Right lobe of liver (tissue), 6 donors: Measurements from ENCODE around the gene SRMS. TPM values are rescaled to one million over a fixed set of nuclear protein-coding genes. Genes with fewer than 3 reads are reported as not detected.
A peak's percentile ranks its signal among the peaks of the same experiment; 100 is the strongest.

Experiments used
- ATAC-seq, 4 donors: fragments of 200-7000 bp; cut with Tn5 transposase; one replicate each; pipeline ENCODE4 v1.9.1; 2020; ENCODE audit warnings: mild to moderate bottlenecking in 4 of 4, moderate library complexity in 4 of 4
- DNase-seq, 3 donors: peaks; one replicate each; pipeline ENCODE4 v3.0.0-alpha.2; 2020
- H3K27ac ChIP-seq, 3 donors: fragments of 200-600 bp; one replicate each; pipeline ENCODE4 v1.8.0; 2022
- H3K27me3 ChIP-seq, 2 donors: fragments of 200-600 bp; one replicate each; pipeline ENCODE4 v1.8.0; 2022
- H3K36me3 ChIP-seq, 4 donors: fragments of 200-600 bp; sonication (generic) in 1 of 4; one replicate each; pipeline versions ENCODE4 v1.5.1 to v1.8.0; 2017 to 2022; ENCODE audit warnings: control low read depth in 1 of 4
- H3K4me1 ChIP-seq, 4 donors: fragments of 200-600 bp; sonication (generic) in 1 of 4; one replicate each; pipeline versions ENCODE4 v1.5.1 to v1.8.0; 2017 to 2022; ENCODE audit warnings: control low read depth in 1 of 4
- H3K4me3 ChIP-seq, 3 donors: fragments of 200-600 bp; one replicate each; pipeline ENCODE4 v1.8.0; 2022
- H3K9me3 ChIP-seq, 4 donors: fragments of 200-600 bp; sonication (generic) in 1 of 4; one replicate each; pipeline versions ENCODE4 v1.5.1 to v1.8.0; 2017 to 2022; ENCODE audit warnings: control low read depth in 1 of 4
- CTCF ChIP-seq, 4 donors: fragments of 200-600 bp in 3 of 4; fragments of 450-650 bp in 1 of 4; IDR thresholded peaks; one replicate each; pipeline versions ENCODE4 v1.5.1 to v1.8.0; 2016 to 2022; ENCODE audit warnings: antibody characterized with exemption in 4 of 4, mild to moderate bottlenecking in 2 of 4
- POLR2A ChIP-seq: fragments of 450-650 bp; IDR thresholded peaks from one replicate; pipeline ENCODE4 v1.6.1; 2017; ENCODE audit warnings: antibody characterized with exemption, mild to moderate bottlenecking
- WGBS: methylation state at CpG from one replicate; pipeline ENCODE4 v1.1.6; 2018; ENCODE audit warnings: low coverage, low lambda C conversion rate; ENCODE audit not compliant: insufficient coverage; ENCODE audit errors: missing lambda C conversion rate; 5-methylcytosine and 5-hydroxymethylcytosine counted together
- intact Hi-C, 2 donors: fragments of 100-400 bp; cut with DNase I; formaldehyde crosslinking; loops; one replicate each; pipeline versions ENCODE4 v1.11.2 to v1.14.1; 2022
- total RNA-seq, 6 experiments: library from RNA; depleted of rRNA in 2 of 6; stranded (reverse); fragments of >200 nt in 2 of 6; fragmentation: NEBNext Ultra II Directional in 3 of 6; extraction: Animal tissue kit (Norgen Biotek cat#: 25700) in 3 of 6; gene quantifications; one replicate each; pipeline versions ENCODE4 v1.1.0 to v1.2.4, GENCODE V29; 2016 to 2023
- donor health status: DM: no; HTN: yes; CAD: no.
- donor health status: DM: no; HTN: no; CAD: no.
- donor health status: DM: no; HTN: no; CAD: no.
- donor health status: DM: no; HTN: yes; CAD: no.
- donor health status: DM: no; HTN: yes; CAD: no.

SRMS gene
- total RNA-seq, 6 experiments from 2014 or later, result not detected

- no peak for TF ChIP-seq POLR2A
- TF ChIP-seq CTCF (IDR thresholded peaks at IDR 0.05), result no peak
- no peak overlapping the region for H3K4me3 ChIP-seq
- H3K27ac ChIP-seq, result no peak overlapping the region
- DNase-seq, result peak in 1 of 3 donors; percentile 15
- ATAC-seq, result no peak
- H3K4me1 ChIP-seq, result no peaks in the 10 kb centered on the region
- no peaks in the 10 kb centered on the region for H3K9me3 ChIP-seq
- H3K27me3 ChIP-seq, result no peaks in the 10 kb centered on the region
- intact Hi-C loops, result no loop called here
- WGBS, result 79% methylated on average over 4 of the region's 8 CpGs
- H3K36me3 ChIP-seq, result no peaks in the 10 kb centered on the region
Measured at GRCh38 chr20:63505281-63505680, 42.3 kb downstream of the SRMS start.

GRCh38 chr20:63504642-63505041 lies 42.9 kb downstream of the SRMS start:
- H3K4me1 ChIP-seq, result no peaks in the 10 kb centered on the region
- TF ChIP-seq POLR2A (no peak), CTCF (IDR thresholded peaks at IDR 0.05) (no peak)
- intact Hi-C loops, result no loop called here
- no peaks in the 10 kb centered on the region for H3K9me3 ChIP-seq
- 58% methylated on average over 6 of the region's 9 CpGs for WGBS
- no peak for ATAC-seq
- DNase-seq, result no peak
- H3K4me3 ChIP-seq, result no peak overlapping the region
- no peaks in the 10 kb centered on the region for H3K27me3 ChIP-seq
- no peak overlapping the region for H3K27ac ChIP-seq
- no peaks in the 10 kb centered on the region for H3K36me3 ChIP-seq

GRCh38 chr20:63503524-63503923 lies 44.0 kb downstream of the SRMS start:
- TF ChIP-seq POLR2A (no peak), CTCF (IDR thresholded peaks at IDR 0.05) (no peak)
- no peak overlapping the region for H3K27ac ChIP-seq
- no peak overlapping the region for H3K4me3 ChIP-seq
- H3K9me3 ChIP-seq, result no peaks in the 10 kb centered on the region
- H3K4me1 ChIP-seq, result no peaks in the 10 kb centered on the region
- 14% methylated on average over 2 of the region's 7 CpGs for WGBS
- peak in 1 of 3 donors; percentile 32 for DNase-seq
- no peaks in the 10 kb centered on the region for H3K36me3 ChIP-seq
- H3K27me3 ChIP-seq, result no peaks in the 10 kb centered on the region
- intact Hi-C loops, result no loop called here
- no peak for ATAC-seq

- no CpG with 5 or more reads among the region's 15 CpGs for WGBS
- TF ChIP-seq POLR2A, result no peak
- no peak for TF ChIP-seq CTCF (IDR thresholded peaks at IDR 0.05)
- H3K4me3 ChIP-seq, result no peak overlapping the region
- H3K4me1 ChIP-seq, result no peaks in the 10 kb centered on the region
- ATAC-seq (no peak), DNase-seq (peak in 1 of 3 donors; percentile 37)
- intact Hi-C loops, result no loop called here
- no peak overlapping the region for H3K27ac ChIP-seq
- no peaks in the 10 kb centered on the region for H3K36me3 ChIP-seq
- no peaks in the 10 kb centered on the region for H3K9me3 ChIP-seq
- H3K27me3 ChIP-seq, result peaks cover 0 to 7% of the 10 kb centered on the region in 2 donors
Measured at GRCh38 chr20:63502671-63503172, 44.8 kb downstream of the SRMS start.
